ENCODE results near the gene AFF3.

The AFF3 gene

GRCh38 chr2:99834426-99834825, 308.0 kb downstream of the AFF3 start:
- H3K4me3 ChIP-seq (ENCODE audit: low read length), result no peak overlapping the region
- DNase-seq (ENCODE audit: low read depth), result no peak
- no peak for TF ChIP-seq CTCF (IDR thresholded peaks at IDR 0.05; ENCODE audit: insufficient read depth, low read depth, low read length, missing control alignments)

- no peak overlapping the region for H3K4me3 ChIP-seq (ENCODE audit: low read length)
- TF ChIP-seq CTCF (IDR thresholded peaks at IDR 0.05; ENCODE audit: insufficient read depth, low read depth, low read length, missing control alignments), result no peak
- no peak for DNase-seq (ENCODE audit: low read depth)
Measured at GRCh38 chr2:99833586-99834201, 308.7 kb downstream of the AFF3 start.

- no peak for TF ChIP-seq CTCF (IDR thresholded peaks at IDR 0.05; ENCODE audit: insufficient read depth, low read depth, low read length, missing control alignments)
Measured at GRCh38 chr2:99832926-99833325, 309.5 kb downstream of the AFF3 start.

GRCh38 chr2:99831772-99832171, 310.6 kb downstream of the AFF3 start:
- no peak for DNase-seq (ENCODE audit: low read depth)
- TF ChIP-seq CTCF (IDR thresholded peaks at IDR 0.05; ENCODE audit: insufficient read depth, low read depth, low read length, missing control alignments), result no peak
- H3K4me3 ChIP-seq (ENCODE audit: low read length), result no peak overlapping the region

More at GRCh38 chr2:99832926-99833325, 309.5 kb downstream of the AFF3 start:
- no peak overlapping the region for H3K4me3 ChIP-seq (ENCODE audit: low read length)
- no peak for DNase-seq (ENCODE audit: low read depth)

- no peak for TF ChIP-seq CTCF (IDR thresholded peaks at IDR 0.05; ENCODE audit: insufficient read depth, low read depth, low read length, missing control alignments)
- H3K4me3 ChIP-seq (ENCODE audit: low read length), result no peak overlapping the region
- no peak for DNase-seq (ENCODE audit: low read depth)
Measured at GRCh38 chr2:99827296-99827999, 314.9 kb downstream of the AFF3 start.

- H3K4me3 ChIP-seq (ENCODE audit: low read length), result no peak overlapping the region
- no peak for DNase-seq (ENCODE audit: low read depth)
- no peak for TF ChIP-seq CTCF (IDR thresholded peaks at IDR 0.05; ENCODE audit: insufficient read depth, low read depth, low read length, missing control alignments)
Measured at GRCh38 chr2:99825630-99826029, 316.8 kb downstream of the AFF3 start.

GRCh38 chr2:99824758-99825157, 317.6 kb downstream of the AFF3 start:
- no peak for TF ChIP-seq CTCF (IDR thresholded peaks at IDR 0.05; ENCODE audit: insufficient read depth, low read depth, low read length, missing control alignments)
- no peak overlapping the region for H3K4me3 ChIP-seq (ENCODE audit: low read length)

More at GRCh38 chr2:99824758-99825157, 317.6 kb downstream of the AFF3 start:
- no peak for DNase-seq (ENCODE audit: low read depth)
